Brain microvascular endothelial cell (primary cell): ENCODE data around the gene RNF217.

ENCODE experiments used
- DNase-seq: peaks from one replicate; pipeline ENCODE4 v3.0.0-alpha.2; 2020
- H3K27ac ChIP-seq: fragments of 250-450 bp; sonication (Bioruptor Pico); 2 replicates; pipeline ENCODE4 v1.5.1; 2020; ENCODE audit warnings: mild to moderate bottlenecking, moderate library complexity
- H3K27me3 ChIP-seq: fragments of 250-450 bp; sonication (Bioruptor Pico); replicated peaks from 2 replicates; pipeline ENCODE4 v1.5.1; 2020; ENCODE audit warnings: mild to moderate bottlenecking
- H3K36me3 ChIP-seq: fragments of 250-450 bp; sonication (Bioruptor Pico); replicated peaks from 2 replicates; pipeline ENCODE4 v1.5.1; 2020; ENCODE audit warnings: mild to moderate bottlenecking
- H3K4me3 ChIP-seq: 2 replicates; pipeline ENCODE4 v1.5.1; 2011; ENCODE audit warnings: low read depth, mild to moderate bottlenecking, control low read depth, low read length, moderate library complexity
- CTCF ChIP-seq: IDR thresholded peaks from 2 replicates; pipeline ENCODE4 v1.5.1; 2011; ENCODE audit warnings: low read depth, mild to moderate bottlenecking, moderate library complexity, low read length, control low read depth, inconsistent platforms; ENCODE audit errors: missing control alignments
- in situ Hi-C: cut with HindIII; loops from 2 replicates; pipeline ENCODE4 v1.10.0; 2017; ENCODE audit warnings: low sequenced_read_pairs, low pct_ligation_motif_present

The RNF217 gene

DNA sequence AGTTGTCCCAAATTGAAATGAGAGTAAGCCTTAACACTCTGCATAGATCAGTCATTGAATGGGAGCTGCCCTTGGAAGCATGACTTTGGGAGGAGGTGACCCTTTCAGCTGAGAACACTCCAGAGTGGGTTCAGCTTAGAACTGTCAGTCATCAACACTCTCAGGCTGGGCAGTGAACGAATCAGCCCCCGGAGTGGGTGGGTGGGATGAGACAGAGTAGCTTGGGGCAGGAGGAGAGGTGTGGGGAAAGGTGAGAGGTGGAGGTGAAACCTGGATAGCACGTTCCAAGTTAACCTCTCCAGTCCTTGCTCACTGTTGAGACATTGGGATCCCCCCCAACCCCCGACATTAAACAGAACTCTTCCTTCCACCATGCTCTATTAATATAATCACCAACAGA lies 136.0 kb downstream of the RNF217 start:
- DNase-seq = no peak
- in situ Hi-C loops = no loop called here
- TF ChIP-seq CTCF = no peak
- Histone ChIP-seq H3K27ac (no peak overlapping the region), H3K36me3 (no peaks in the 10 kb centered on the region), H3K27me3 (no peaks in the 10 kb centered on the region), H3K4me3 (no peak overlapping the region)

DNA sequence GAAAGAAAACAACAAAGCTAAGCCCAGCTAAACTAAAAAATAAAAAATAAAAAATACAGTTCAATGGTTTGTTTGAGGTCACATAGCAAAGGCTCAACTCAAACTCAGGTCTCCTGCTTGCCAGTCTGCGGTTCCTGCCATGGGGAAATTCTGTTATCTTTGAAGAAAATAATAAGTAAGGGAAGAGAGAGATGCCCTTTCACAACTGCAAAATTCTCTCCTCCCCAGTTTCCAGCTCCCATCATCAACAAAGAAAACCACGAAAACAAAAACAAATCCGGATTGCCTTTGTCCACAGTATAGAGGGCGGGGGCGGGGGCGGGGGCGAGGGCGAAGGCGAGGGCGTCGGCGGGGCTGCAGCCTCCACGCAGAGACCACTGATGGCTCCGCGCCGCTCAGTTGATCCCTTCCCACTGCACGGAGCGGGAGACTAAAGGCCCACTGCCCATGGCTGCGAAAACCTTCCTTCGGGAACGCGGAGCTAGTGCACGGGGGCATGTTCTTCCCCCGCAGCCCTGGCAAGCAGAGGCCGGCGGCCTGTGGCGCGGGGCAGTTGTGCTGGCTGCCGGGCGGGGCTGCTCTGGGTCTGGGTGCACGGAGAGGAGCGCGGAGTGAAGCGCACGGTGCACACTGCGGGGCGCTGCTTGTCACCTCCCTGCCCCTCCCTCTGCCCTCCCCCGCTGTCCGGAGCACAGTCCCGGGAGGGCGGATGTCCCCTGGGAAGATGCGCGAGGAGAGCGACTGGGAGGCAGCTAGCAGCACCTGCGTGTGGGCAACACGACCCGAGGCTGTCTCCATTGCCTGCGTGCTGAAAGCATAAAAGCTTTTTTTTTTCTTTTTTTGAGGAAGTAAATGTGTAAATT lies 137.2 kb downstream of the RNF217 start:
- H3K27ac ChIP-seq = peak overlapping the region; percentile 18
- TF ChIP-seq CTCF = no peak
- H3K4me3 ChIP-seq = peak overlapping the region; percentile 64
- in situ Hi-C loops = no loop called here
- H3K27me3 ChIP-seq = no peaks in the 10 kb centered on the region
- H3K36me3 ChIP-seq = no peaks in the 10 kb centered on the region
- peak; percentile 40 for DNase-seq

- Histone ChIP-seq H3K27ac (no peak overlapping the region), H3K36me3 (no peaks in the 10 kb centered on the region), H3K27me3 (no peaks in the 10 kb centered on the region), H3K4me3 (peak overlapping the region; percentile 64)
- TF ChIP-seq CTCF = no peak
- no peak for DNase-seq
- in situ Hi-C loops = no loop called here
Measured at GRCh38 chr6:125100074-125100652, 137.9 kb downstream of the RNF217 start.

DNA sequence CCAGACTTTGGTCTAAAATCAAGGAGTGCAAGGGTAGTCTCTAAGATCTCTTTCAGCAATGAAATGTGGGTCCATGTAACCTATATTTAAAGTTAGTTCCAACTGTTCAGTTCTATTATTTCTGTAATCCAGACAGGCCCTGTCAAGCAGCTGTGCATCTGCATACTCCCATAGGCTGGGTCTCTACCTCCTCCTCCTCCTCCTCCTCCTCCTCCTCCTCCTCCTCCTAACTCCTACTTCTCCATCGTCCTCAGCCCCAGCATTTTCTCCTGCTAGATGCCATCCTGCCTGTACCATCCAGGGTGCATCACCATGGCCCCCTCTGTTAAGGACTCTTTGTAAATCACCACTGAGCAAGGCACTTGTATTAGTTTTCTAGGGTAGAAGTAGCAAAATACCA lies 138.9 kb downstream of the RNF217 start:
- no peaks in the 10 kb centered on the region for H3K36me3 ChIP-seq
- TF ChIP-seq CTCF = no peak
- H3K4me3 ChIP-seq = no peak overlapping the region
- in situ Hi-C loops = no loop called here
- H3K27me3 ChIP-seq = no peaks in the 10 kb centered on the region
- H3K27ac ChIP-seq = no peak overlapping the region
- DNase-seq = no peak

- Histone ChIP-seq H3K27me3 (no peaks in the 10 kb centered on the region), H3K4me3 (no peak overlapping the region), H3K27ac (peak overlapping the region; percentile 89), H3K36me3 (no peaks in the 10 kb centered on the region)
- no peak for TF ChIP-seq CTCF
- no peak for DNase-seq
- in situ Hi-C loops = no loop called here
Measured at GRCh38 chr6:125101631-125102030, 139.4 kb downstream of the RNF217 start.
